A549 (cell line): ENCODE measurements around the gene NPLOC4. TPM values are rescaled to one million over a fixed set of nuclear protein-coding genes. Genes with fewer than 3 reads are reported as not detected.

ENCODE experiments used
- ATAC-seq, 2 experiments: fragments of 200-7000 bp in 1 of 2; fragments of >200 bp in 1 of 2; cut with Nextera tagmentation in 1 of 2; cut with Tn5 transposase in 1 of 2; 3 replicates each; pipeline versions ENCODE4 v1.8.0 to v1.9.1; 2018 to 2020; ENCODE audit warnings: mild to moderate bottlenecking in 1 of 2, moderate library complexity in 1 of 2
- CTCF ChIA-PET: fragments of 300-600 bp; sonication (Branson Sonifier 250); formaldehyde crosslinking; extraction: SDS; loops from one replicate; lab custom pipeline; 2021; ENCODE audit warnings: antibody characterized with exemption, inconsistent platforms; lab: Yijun Ruan, JAX
- POLR2A ChIA-PET: fragments of 350-600 bp; formaldehyde crosslinking; extraction: SDS; loops from one replicate; lab custom pipeline; 2021; ENCODE audit warnings: antibody characterized with exemption, inconsistent platforms; lab: Yijun Ruan, JAX
- DNase-seq, 2 experiments: peaks; one replicate each; pipeline versions ENCODE4 v3.0.0 to v3.0.0-alpha.2; 2011 to 2016; ENCODE audit warnings: low read depth in 1 of 2, low spot score in 1 of 2
- FAIRE-seq: peaks from 2 replicates; lab custom pipeline; 2011; peaks lifted over from hg19 to GRCh38; lab: Jason Lieb, UNC
- H3K27ac ChIP-seq, 2 experiments: fragments of >200 bp; sonication (Bioruptor Twin); formaldehyde crosslinking; 3 replicates each; pipeline ENCODE4 v1.5.1; 2016 to 2017
- H3K4me1 ChIP-seq: fragments of >200 bp; sonication (Bioruptor Twin); formaldehyde crosslinking; 3 replicates; pipeline ENCODE4 v1.6.1; 2016
- H3K4me2 ChIP-seq: fragments of >200 bp; sonication (Bioruptor Twin); formaldehyde crosslinking; 3 replicates; pipeline ENCODE4 v1.6.1; 2016
- H3K4me3 ChIP-seq: fragments of >200 bp; sonication (Bioruptor Twin); formaldehyde crosslinking; 3 replicates; pipeline ENCODE4 v1.5.1; 2016
- H3K9me3 ChIP-seq: fragments of >200 bp; sonication (Bioruptor Twin); formaldehyde crosslinking; 3 replicates; pipeline ENCODE4 v1.6.1; 2016
- BCL3 ChIP-seq: fragments of >200 bp; sonication (Bioruptor Twin); formaldehyde crosslinking; IDR thresholded peaks from 3 replicates; pipeline ENCODE4 v1.6.1; 2016
- CHD2 ChIP-seq: fragments of 150-350 bp; IDR thresholded peaks from 2 replicates; pipeline ENCODE4 v1.6.1; 2014; ENCODE audit warnings: low read length; ENCODE audit not compliant: partially characterized antibody
- CHD4 ChIP-seq: fragments of 200-600 bp; sonication (generic); IDR thresholded peaks from 2 replicates; pipeline ENCODE4 v1.6.1; 2016; ENCODE audit warnings: antibody characterized with exemption, mild to moderate bottlenecking, borderline replicate concordance
- E2F6 ChIP-seq: IDR thresholded peaks from 2 replicates; pipeline ENCODE4 v1.6.1; 2012; ENCODE audit warnings: low read depth, borderline replicate concordance
- EHF ChIP-seq: fragments of 250-450 bp; sonication (Bioruptor Pico); IDR thresholded peaks from 2 replicates; pipeline ENCODE4 v1.5.0; 2020; ENCODE audit warnings: mild to moderate bottlenecking
- ELK1 ChIP-seq: fragments of 150-350 bp; IDR thresholded peaks from 2 replicates; pipeline ENCODE4 v1.6.1; 2014; ENCODE audit warnings: low read depth, mild to moderate bottlenecking, low read length
- EP300 ChIP-seq, 2 experiments: fragments of >200 bp; sonication (Bioruptor Twin); formaldehyde crosslinking; IDR thresholded peaks; 2 replicates in 1 of 2; 3 replicates in 1 of 2; pipeline ENCODE4 v1.6.1; 2016 to 2017
- FOXS1 ChIP-seq: fragments of 250-450 bp; sonication (Bioruptor Pico); IDR thresholded peaks from 2 replicates; pipeline ENCODE4 v1.5.0; 2020; ENCODE audit warnings: mild to moderate bottlenecking, moderate library complexity
- HEYL ChIP-seq: fragments of 250-450 bp; sonication (Bioruptor Pico); IDR thresholded peaks from 2 replicates; pipeline ENCODE4 v1.8.0; 2021; ENCODE audit warnings: mild to moderate bottlenecking, moderate library complexity
- HMGXB4 ChIP-seq: fragments of 250-450 bp; sonication (Bioruptor Pico); IDR thresholded peaks from 2 replicates; pipeline ENCODE4 v1.5.0; 2021; ENCODE audit warnings: mild to moderate bottlenecking, moderate library complexity, borderline replicate concordance
- HOXA7 ChIP-seq: fragments of 250-450 bp; sonication (Bioruptor Pico); IDR thresholded peaks from 2 replicates; pipeline ENCODE4 v1.5.0; 2020; ENCODE audit warnings: mild to moderate bottlenecking, moderate library complexity
- HOXB13 ChIP-seq: fragments of 250-450 bp; sonication (Bioruptor Pico); IDR thresholded peaks from 2 replicates; pipeline ENCODE4 v1.5.0; 2020; ENCODE audit warnings: low read depth, mild to moderate bottlenecking, moderate library complexity
- HOXB5 ChIP-seq: fragments of 250-450 bp; sonication (Bioruptor Pico); IDR thresholded peaks from 2 replicates; pipeline ENCODE4 v1.5.0; 2020; ENCODE audit warnings: mild to moderate bottlenecking, moderate library complexity
- JUN ChIP-seq, 2 experiments: fragments of >200 bp; sonication (Bioruptor Twin); formaldehyde crosslinking; IDR thresholded peaks; 2 replicates in 1 of 2; 3 replicates in 1 of 2; pipeline ENCODE4 v1.6.1; 2016 to 2017
- JUNB ChIP-seq: fragments of >200 bp; sonication (Bioruptor Twin); formaldehyde crosslinking; IDR thresholded peaks from 2 replicates; pipeline ENCODE4 v1.6.1; 2016
- MAX ChIP-seq: IDR thresholded peaks from 2 replicates; pipeline ENCODE4 v1.6.1; 2012
- MAZ ChIP-seq: fragments of 150-350 bp; IDR thresholded peaks from 2 replicates; pipeline ENCODE4 v1.6.1; 2014; ENCODE audit warnings: antibody characterized with exemption, low read depth, low read length, borderline replicate concordance
- NFE2L2 ChIP-seq: fragments of 150-350 bp; conservative IDR thresholded peaks from 2 replicates; pipeline ENCODE4 v1.6.1; 2014; ENCODE audit warnings: low read length
- NPAS2 ChIP-seq: fragments of 250-450 bp; sonication (Bioruptor Pico); IDR thresholded peaks from 2 replicates; pipeline ENCODE4 v1.8.0; 2022; ENCODE audit warnings: mild to moderate bottlenecking, moderate library complexity, borderline replicate concordance
- PHF8 ChIP-seq: fragments of 200-600 bp; sonication (generic); IDR thresholded peaks from 2 replicates; pipeline ENCODE4 v1.6.1; 2016; ENCODE audit warnings: low read depth, mild to moderate bottlenecking, antibody characterized with exemption, moderate library complexity, borderline replicate concordance
- POLR2A ChIP-seq: IDR thresholded peaks from 2 replicates; pipeline ENCODE4 v1.6.1; 2012; ENCODE audit warnings: mild to moderate bottlenecking, low read length
- RARB ChIP-seq: fragments of 250-450 bp; sonication (Bioruptor Pico); IDR thresholded peaks from 2 replicates; pipeline ENCODE4 v1.8.0; 2021; ENCODE audit warnings: mild to moderate bottlenecking, moderate library complexity
- REST ChIP-seq: fragments of 200-600 bp; sonication (generic); IDR thresholded peaks from 2 replicates; pipeline ENCODE4 v1.6.1; 2016; ENCODE audit warnings: antibody characterized with exemption, mild to moderate bottlenecking, moderate library complexity
- RNF2 ChIP-seq: fragments of 200-600 bp; sonication (generic); IDR thresholded peaks from 2 replicates; pipeline ENCODE4 v1.6.1; 2016; ENCODE audit warnings: low read depth, mild to moderate bottlenecking, antibody characterized with exemption, moderate library complexity, borderline replicate concordance
- SREBF2 ChIP-seq: fragments of 450-650 bp; IDR thresholded peaks from 2 replicates; pipeline ENCODE4 v1.6.1; 2014; ENCODE audit warnings: mild to moderate bottlenecking, moderate library complexity
- TFCP2L1 ChIP-seq: fragments of 250-450 bp; sonication (Bioruptor Pico); IDR thresholded peaks from 2 replicates; pipeline ENCODE4 v1.5.0; 2021; ENCODE audit warnings: mild to moderate bottlenecking
- TP53 ChIP-seq: fragments of 250-450 bp; sonication (Bioruptor Pico); IDR thresholded peaks from 2 replicates; pipeline ENCODE4 v1.5.0; 2021; ENCODE audit warnings: mild to moderate bottlenecking, moderate library complexity
- ZC3H11A ChIP-seq: fragments of 450-650 bp; IDR thresholded peaks from 2 replicates; pipeline ENCODE4 v1.6.1; 2014; ENCODE audit warnings: antibody characterized with exemption, mild to moderate bottlenecking
- ZNF302 ChIP-seq: fragments of 250-450 bp; sonication (Bioruptor Pico); IDR thresholded peaks from 2 replicates; pipeline ENCODE4 v1.9.0; 2021; ENCODE audit warnings: inconsistent platforms, mild to moderate bottlenecking, moderate library complexity
- ZSCAN20 ChIP-seq: fragments of 250-450 bp; sonication (Bioruptor Pico); IDR thresholded peaks from 2 replicates; pipeline ENCODE4 v1.8.0; 2022; ENCODE audit warnings: mild to moderate bottlenecking, moderate library complexity
- WGBS: methylation state at CpG from one replicate; pipeline ENCODE4 v1.1.6; 2017; ENCODE audit errors: missing lambda C conversion rate; 5-methylcytosine and 5-hydroxymethylcytosine counted together
- polyA plus RNA-seq, 4 experiments: library from polyadenylated mRNA; depleted of rRNA in 3 of 4; stranded (reverse); fragments of >200 nt; fragmentation: RNase III in 1 of 4; extraction: RNeasy Plus Mini Kit Qiagen cat#74134 plus additional on column Dnase treatment in 1 of 4; gene quantifications; 2 replicates in 3 of 4; 3 replicates in 1 of 4; pipeline ENCODE4 v1.2.3, GENCODE V29; 2011 to 2017
- TF ChIP-seq, protein P1 (sequence below): fragments of 250-450 bp; sonication (Bioruptor Pico); IDR thresholded peaks from 2 replicates; pipeline ENCODE4 v1.5.0; 2020; ENCODE audit warnings: low read depth, mild to moderate bottlenecking, moderate library complexity

NPLOC4 gene
- polyA plus RNA-seq, 2 of the 4 experiments (the other 2 are of a cell fraction) = 98.5 to 101 TPM

DNA sequence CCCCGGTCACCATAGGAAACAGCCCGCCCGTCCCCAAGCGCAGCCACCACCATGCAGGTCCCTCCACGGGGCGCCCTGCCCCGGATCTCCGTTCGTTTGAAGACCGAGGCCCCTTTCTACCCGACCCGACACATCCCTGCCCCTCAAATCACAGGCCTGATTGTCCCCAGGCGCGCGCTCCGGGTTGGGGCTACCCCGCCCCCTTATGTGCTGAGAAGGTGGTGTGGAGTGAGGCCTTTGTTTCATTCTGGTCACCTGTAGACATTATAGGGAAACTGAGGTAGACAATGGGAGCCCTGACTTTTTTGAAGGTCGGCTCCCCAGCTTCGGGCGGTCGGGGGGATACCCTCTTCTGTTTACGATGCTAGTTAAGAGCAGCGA, 123.5 kb downstream of the NPLOC4 start:
- ChIA-PET CTCF (interaction anchor here (0.7 to 4.7 kb wide), 5 partner anchors 13 to 117 kb away, joined by 3 to 30 read pairs (median 4); no protein-coding TSS in a partner anchor), POLR2A (interaction anchor here (0.6 to 1.9 kb wide), 7 partner anchors 13 to 121 kb away, joined by 3 to 8 read pairs (median 5); partner anchors contain the start of gene BAHCC1)
- peaks cover 35% of the 10 kb centered on the region for H3K4me1 ChIP-seq
- 2% methylated on average over 22 of the region's 23 CpGs for WGBS
- peak overlapping the region; percentile 99 for H3K27ac ChIP-seq
- FAIRE-seq = no peak
- ATAC-seq = peak; percentile 25 to 37
- peak; percentile 76 to 89 for DNase-seq
- H3K4me2 ChIP-seq = peak overlapping the region; percentile 87
- no peaks in the 10 kb centered on the region for H3K9me3 ChIP-seq
- H3K4me3 ChIP-seq = peak overlapping the region; percentile 83
- TF ChIP-seq REST (no peak), ELK1 (no peak), CHD2 (no peak), ZC3H11A (0 out of 2 replicates have a peak, but pooled peaks have one; percentile 5), EHF (peak; percentile 82; the same call in 1 of the 2 replicates), ZNF302 (peak; percentile 75), FOXS1 (CRISPR knock-in tag) (no peak; the same call in 1 of the 2 replicates), HOXA7 (CRISPR knock-in tag) (no peak; the same call in 1 of the 2 replicates), E2F6 (0 out of 2 replicates have a peak, but pooled peaks have one; percentile 16), HMGXB4 (CRISPR knock-in tag) (no peak; the same call in 1 of the 2 replicates), EP300 (IDR thresholded peaks at IDR 0.05) (no peak), RARB (peak; percentile 25; the same call in 1 of the 2 replicates), SREBF2 (no peak), MAX (0 out of 2 replicates have a peak, but pooled peaks have one; percentile 27), NFE2L2 (no peak), PHF8 (no peak; the same call in 1 of the 2 replicates), TP53 (CRISPR knock-in tag) (0 out of 2 replicates have a peak, but pooled peaks have one; percentile 30), RNF2 (peak; percentile 78; the same call in 1 of the 2 replicates), HOXB13 (CRISPR knock-in tag) (peak; percentile 83), TFCP2L1 (CRISPR knock-in tag) (0 out of 2 replicates have a peak, but pooled peaks have one; percentile 5), CHD4 (peak; percentile 39; the same call in 1 of the 2 replicates), NPAS2 (CRISPR knock-in tag) (peak; percentile 67; the same call in 1 of the 2 replicates), BCL3 (no peak), HEYL (CRISPR knock-in tag) (0 out of 2 replicates have a peak, but pooled peaks have one; percentile 72), HOXB5 (CRISPR knock-in tag) (peak; percentile 84; the same call in 1 of the 2 replicates), POLR2A (no peak; the same call in 1 of the 2 replicates), JUN (IDR thresholded peaks at IDR 0.05) (no peak), MAZ (0 out of 2 replicates have a peak, but pooled peaks have one; percentile 49), ZSCAN20 (no peak), JUNB (no peak)
- TF ChIP-seq, protein P1, sequence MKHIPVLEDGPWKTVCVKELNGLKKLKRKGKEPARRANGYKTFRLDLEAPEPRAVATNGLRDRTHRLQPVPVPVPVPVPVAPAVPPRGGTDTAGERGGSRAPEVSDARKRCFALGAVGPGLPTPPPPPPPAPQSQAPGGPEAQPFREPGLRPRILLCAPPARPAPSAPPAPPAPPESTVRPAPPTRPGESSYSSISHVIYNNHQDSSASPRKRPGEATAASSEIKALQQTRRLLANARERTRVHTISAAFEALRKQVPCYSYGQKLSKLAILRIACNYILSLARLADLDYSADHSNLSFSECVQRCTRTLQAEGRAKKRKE (CRISPR knock-in tag) = 0 out of 2 replicates have a peak, but pooled peaks have one; percentile 47
